Gastrocnemius medialis (tissue), 4 donors: ENCODE results near the gene ADCY9. TPM values are rescaled to one million over a fixed set of nuclear protein-coding genes. Genes with fewer than 3 reads are reported as not detected.
"Not testable (repeated sequence)": the region's sequence is repeated elsewhere in the genome, so short reads cannot be mapped to it uniquely, and the experiment has no call there.

Experiments
- ATAC-seq, 2 donors: fragments of 150-250 bp; one replicate each; pipeline ENCODE4 v1.9.1; 2016
- DNase-seq, 2 donors: peaks; one replicate each; pipeline ENCODE4 v3.0.0-alpha.2; 2019
- H3K27ac ChIP-seq, 4 donors: fragments of 200-600 bp; sonication (generic); 1 replicate in 1 of 4; 2 replicates in 3 of 4; pipeline ENCODE4 v1.5.1; 2016 to 2018; ENCODE audit warnings: mild to moderate bottlenecking in 2 of 4, moderate library complexity in 1 of 4
- H3K27me3 ChIP-seq, 3 donors: fragments of 200-600 bp; sonication (generic) in 2 of 3; 1 replicate in 1 of 3; 2 replicates in 2 of 3; pipeline versions ENCODE4 v1.5.1 to v1.6.0; 2016 to 2019; ENCODE audit warnings: mild to moderate bottlenecking in 1 of 3, moderate library complexity in 1 of 3
- H3K36me3 ChIP-seq, 2 donors: fragments of 200-600 bp; sonication (generic) in 1 of 2; one replicate each; pipeline ENCODE4 v1.5.1; 2017 to 2018
- H3K4me1 ChIP-seq, 2 donors: fragments of 200-600 bp; sonication (generic) in 1 of 2; one replicate each; pipeline ENCODE4 v1.5.1; 2016 to 2017; ENCODE audit warnings: mild to moderate bottlenecking in 2 of 2
- H3K4me3 ChIP-seq, 4 donors: fragments of 200-600 bp; sonication (generic) in 3 of 4; 1 replicate in 1 of 4; 2 replicates in 3 of 4; pipeline ENCODE4 v1.5.1; 2016 to 2019; ENCODE audit warnings: mild to moderate bottlenecking in 2 of 4
- H3K9me3 ChIP-seq, 3 donors: fragments of 200-600 bp; sonication (generic) in 2 of 3; 1 replicate in 1 of 3; 2 replicates in 2 of 3; pipeline ENCODE4 v1.5.1; 2016 to 2019
- CTCF ChIP-seq, 5 experiments: fragments of 450-650 bp in 3 of 5; fragments of 200-600 bp in 2 of 5; sonication (generic) in 2 of 5; IDR thresholded peaks in 4 of 5; conservative IDR thresholded peaks in 1 of 5; 1 replicate in 4 of 5; 2 replicates in 1 of 5; pipeline ENCODE4 v1.5.1; 2016 to 2019; ENCODE audit warnings: antibody characterized with exemption in 5 of 5, mild to moderate bottlenecking in 3 of 5, moderate library complexity in 3 of 5
- POLR2A ChIP-seq, 2 donors: fragments of 450-650 bp; IDR thresholded peaks; one replicate each; pipeline ENCODE4 v1.6.1; 2017; ENCODE audit warnings: antibody characterized with exemption in 2 of 2, mild to moderate bottlenecking in 2 of 2, moderate library complexity in 2 of 2
- in situ Hi-C, 4 donors: fragments of 200-750 bp; cut with MboI; loops; one replicate each; pipeline versions ENCODE4 v1.15.0 to v1.8.0; 2017; ENCODE audit warnings: low sequenced_read_pairs in 4 of 4
- intact Hi-C: fragments of 100-400 bp; cut with DNase I; formaldehyde crosslinking; loops from one replicate; pipeline ENCODE4 v1.15.1; 2023; ENCODE audit warnings: low total_unique reads
- total RNA-seq, 4 donors: library from RNA; depleted of rRNA; stranded (reverse); fragments of >200 nt; gene quantifications; one replicate each; pipeline versions ENCODE4 v1.1.0 to v1.2.3, GENCODE V29; 2016

ADCY9 gene
- total RNA-seq, 4 donors from 2014 or later, result 84.9 to 223 (median 163) TPM

GRCh38 chr16:4038448-4038847 lies 77.8 kb downstream of the ADCY9 start:
- no peak overlapping the region for H3K27ac ChIP-seq
- ATAC-seq (no peak), DNase-seq (peak in 1 of 2 donors; percentile 3)
- peaks cover 11 to 25% of the 10 kb centered on the region in 2 donors for H3K4me1 ChIP-seq
- no peaks in the 10 kb centered on the region for H3K9me3 ChIP-seq
- no peaks in the 10 kb centered on the region for H3K27me3 ChIP-seq
- no peaks in the 10 kb centered on the region for H3K36me3 ChIP-seq
- in situ Hi-C loops, result no loop called here
- intact Hi-C loops, result no loop called here
- no peak overlapping the region for H3K4me3 ChIP-seq
- TF ChIP-seq POLR2A (IDR thresholded peaks at IDR 0.05) (no peak), CTCF (IDR thresholded peaks at IDR 0.05 in 4 of 5, conservative IDR thresholded peaks at IDR 0.05 in 1 of 5) (no peak)

- H3K27ac ChIP-seq, in situ Hi-C loops, H3K9me3 ChIP-seq, H3K4me3 ChIP-seq, ATAC-seq, H3K36me3 ChIP-seq, DNase-seq, intact Hi-C loops, H3K27me3 ChIP-seq: not testable (repeated sequence)
- peaks cover 20 to 34% of the 10 kb centered on the region in 2 donors for H3K4me1 ChIP-seq
These were observed 79.3 kb downstream of the ADCY9 start for GRCh38 chr16:4036952-4037351.

DNA sequence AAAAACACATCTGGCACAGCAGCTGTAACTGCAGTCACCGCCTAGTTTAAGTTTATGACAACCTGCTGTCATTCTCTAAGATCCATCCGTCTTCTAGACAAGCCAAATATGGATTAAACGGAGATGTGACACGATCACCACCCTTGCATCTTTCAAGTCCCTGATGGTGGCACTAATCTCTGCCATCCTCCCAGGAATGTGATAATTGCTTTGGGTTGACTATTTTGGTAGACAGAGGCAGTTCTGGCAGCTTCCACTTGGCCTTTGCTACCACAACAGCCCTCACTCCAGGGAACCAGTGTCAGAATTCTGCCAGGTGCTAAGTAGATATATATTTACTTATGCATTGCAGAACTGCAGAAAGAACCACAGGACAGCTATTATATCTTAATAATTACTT lies 81.3 kb downstream of the ADCY9 start:
- no peak overlapping the region for H3K4me3 ChIP-seq
- in situ Hi-C loops, result no loop called here
- ATAC-seq, result no peak
- no peaks in the 10 kb centered on the region for H3K27me3 ChIP-seq
- intact Hi-C loops, result no loop called here
- H3K36me3 ChIP-seq, result no peaks in the 10 kb centered on the region
- DNase-seq, result no peak
- peak overlapping the region in 3 of 4 donors; percentile 17 to 74 (median 59) for H3K27ac ChIP-seq
- H3K9me3 ChIP-seq, result no peaks in the 10 kb centered on the region
- H3K4me1 ChIP-seq, result peaks cover 20 to 30% of the 10 kb centered on the region in 2 donors
- no peak for TF ChIP-seq CTCF (IDR thresholded peaks at IDR 0.05 in 4 of 5, conservative IDR thresholded peaks at IDR 0.05 in 1 of 5)
- no peak for TF ChIP-seq POLR2A (IDR thresholded peaks at IDR 0.05)

GRCh38 chr16:4033951-4034350 lies 82.3 kb downstream of the ADCY9 start:
- DNase-seq (peak in 1 of 2 donors; percentile 65), ATAC-seq (peak; percentile 80 to 86)
- peak overlapping the region; percentile 13 to 74 (median 50) for H3K27ac ChIP-seq
- H3K36me3 ChIP-seq, result no peaks in the 10 kb centered on the region
- peaks cover 20 to 30% of the 10 kb centered on the region in 2 donors for H3K4me1 ChIP-seq
- H3K9me3 ChIP-seq, result no peaks in the 10 kb centered on the region
- H3K4me3 ChIP-seq, result no peak overlapping the region
- H3K27me3 ChIP-seq, result no peaks in the 10 kb centered on the region
- in situ Hi-C loops, result no loop called here
- TF ChIP-seq POLR2A (IDR thresholded peaks at IDR 0.05) (no peak), CTCF (IDR thresholded peaks at IDR 0.05 in 4 of 5, conservative IDR thresholded peaks at IDR 0.05 in 1 of 5) (no peak)
- intact Hi-C loops, result no loop called here

DNA sequence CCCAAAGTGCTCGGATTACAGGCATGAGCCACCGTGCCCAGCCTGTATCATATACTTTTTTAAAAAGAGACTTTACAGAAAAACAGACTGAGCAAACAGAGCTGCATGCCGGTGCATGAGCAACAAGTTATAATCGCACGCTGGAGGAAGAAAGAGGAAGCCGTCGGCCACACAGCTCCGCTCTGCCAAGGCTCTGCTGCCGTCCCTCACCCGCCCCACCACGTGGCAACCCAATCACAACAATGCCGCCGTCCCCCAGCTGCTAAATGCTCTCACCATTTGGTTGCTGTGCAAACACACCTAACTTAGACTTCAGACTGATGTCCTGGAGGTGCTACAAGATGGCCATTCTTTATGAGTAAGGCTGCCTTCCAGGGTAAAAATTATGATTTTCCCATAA lies 83.5 kb downstream of the ADCY9 start:
- ATAC-seq, result peak; percentile 21 to 45
- intact Hi-C loops, result no loop called here
- H3K4me3 ChIP-seq, result no peak overlapping the region
- peaks cover 20 to 30% of the 10 kb centered on the region in 2 donors for H3K4me1 ChIP-seq
- no peaks in the 10 kb centered on the region for H3K27me3 ChIP-seq
- in situ Hi-C loops, result no loop called here
- H3K9me3 ChIP-seq, result no peaks in the 10 kb centered on the region
- no peak for TF ChIP-seq CTCF (IDR thresholded peaks at IDR 0.05 in 4 of 5, conservative IDR thresholded peaks at IDR 0.05 in 1 of 5)
- TF ChIP-seq POLR2A (IDR thresholded peaks at IDR 0.05), result no peak
- H3K27ac ChIP-seq, result peak overlapping the region in 2 of 4 donors; percentile 51 to 59
- no peak for DNase-seq
- H3K36me3 ChIP-seq, result no peaks in the 10 kb centered on the region
